ENCODE data around the gene CRB2.
A peak's percentile ranks its signal among the peaks of the same experiment; 100 is the strongest.

Gene CRB2

GRCh38 chr9:123348317-123348992, 7.5 kb upstream of the CRB2 start:
- no peak for DNase-seq

GRCh38 chr9:123349033-123349432, 7.0 kb upstream of the CRB2 start:
- no peak for DNase-seq

DNA sequence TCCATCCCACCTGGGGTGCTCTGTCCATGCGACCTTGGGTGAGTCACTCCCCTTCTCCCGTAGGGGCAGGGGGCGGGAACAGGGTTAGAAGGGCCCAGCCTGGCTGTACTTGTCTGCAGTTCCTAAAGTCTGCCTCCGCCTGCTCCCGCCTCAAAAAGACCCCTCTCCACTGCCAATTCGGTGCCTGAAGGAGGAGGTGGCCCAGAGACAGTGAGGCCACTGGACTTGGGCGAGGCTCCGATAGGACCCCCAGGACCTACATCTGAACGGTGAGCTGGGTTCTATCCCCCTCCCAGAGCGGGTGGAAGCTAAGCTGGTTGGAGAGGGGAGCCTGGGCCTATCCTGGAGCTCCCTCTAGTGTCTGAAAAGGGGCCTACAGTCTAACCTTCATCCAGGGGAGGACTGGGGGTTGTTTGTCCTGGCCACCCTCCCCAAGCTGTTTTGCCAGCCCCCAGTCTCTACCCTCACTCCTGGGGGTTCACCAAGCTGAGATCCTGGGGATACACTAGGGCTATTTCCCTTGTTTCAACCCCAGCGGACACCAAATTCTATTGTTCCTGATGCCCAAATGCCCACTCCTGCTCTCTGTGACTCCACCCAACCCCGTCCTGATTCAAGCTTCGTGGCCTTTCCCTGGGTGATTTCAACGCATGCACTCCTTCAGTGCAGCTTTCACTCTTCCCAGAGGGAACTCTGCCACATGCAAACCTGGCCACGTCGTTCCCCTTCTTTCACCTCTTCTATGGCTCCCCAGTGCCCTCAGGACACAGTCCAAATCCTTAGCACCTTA, 6.1 kb upstream of the CRB2 start:
- DNase-seq, result peak in 4 of 5 experiments; percentile 24 to 59 (median 41)

DNA sequence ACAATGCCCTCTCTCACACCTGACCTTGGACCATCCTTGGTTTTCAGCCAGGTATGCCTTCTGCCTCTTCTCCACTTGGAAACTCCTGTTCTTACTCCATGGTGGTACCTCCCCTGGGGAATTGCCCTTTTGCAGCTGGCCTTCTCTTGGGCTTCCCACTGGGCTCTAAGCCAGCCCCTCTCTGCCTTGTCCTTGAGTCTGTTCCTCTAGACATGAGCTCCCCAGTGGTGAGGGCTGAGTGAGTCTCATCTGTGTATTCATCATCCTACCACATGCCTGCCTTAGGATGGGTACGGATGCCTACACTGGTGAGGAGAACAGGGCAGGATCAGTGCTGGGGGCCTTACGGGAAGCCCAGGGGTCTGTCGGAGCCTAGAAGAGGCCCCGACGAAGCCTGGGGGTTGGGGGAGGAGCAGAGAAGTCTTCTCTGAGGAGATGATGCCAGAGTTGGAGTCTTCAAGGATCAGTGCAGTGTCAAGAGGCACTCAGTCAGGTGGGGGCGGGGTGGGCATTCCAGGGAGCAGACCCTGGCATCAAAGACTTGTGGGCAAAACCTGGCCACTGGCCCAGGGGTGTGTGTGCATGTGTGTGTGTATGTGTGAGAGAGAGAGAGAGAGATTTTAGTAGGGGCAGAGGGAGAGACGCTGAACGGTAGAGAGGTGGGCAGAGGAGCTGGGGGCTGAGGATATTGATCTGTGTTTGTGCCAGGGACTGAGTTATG, 5.2 kb upstream of the CRB2 start:
- no peak for DNase-seq

- no peak for DNase-seq
Measured at GRCh38 chr9:123353041-123353440, 3.0 kb upstream of the CRB2 start.

GRCh38 chr9:123353984-123354591, 1.9 kb upstream of the CRB2 start:
- DNase-seq, result peak in 3 of 5 experiments; percentile 33 to 39 (median 35)

DNA sequence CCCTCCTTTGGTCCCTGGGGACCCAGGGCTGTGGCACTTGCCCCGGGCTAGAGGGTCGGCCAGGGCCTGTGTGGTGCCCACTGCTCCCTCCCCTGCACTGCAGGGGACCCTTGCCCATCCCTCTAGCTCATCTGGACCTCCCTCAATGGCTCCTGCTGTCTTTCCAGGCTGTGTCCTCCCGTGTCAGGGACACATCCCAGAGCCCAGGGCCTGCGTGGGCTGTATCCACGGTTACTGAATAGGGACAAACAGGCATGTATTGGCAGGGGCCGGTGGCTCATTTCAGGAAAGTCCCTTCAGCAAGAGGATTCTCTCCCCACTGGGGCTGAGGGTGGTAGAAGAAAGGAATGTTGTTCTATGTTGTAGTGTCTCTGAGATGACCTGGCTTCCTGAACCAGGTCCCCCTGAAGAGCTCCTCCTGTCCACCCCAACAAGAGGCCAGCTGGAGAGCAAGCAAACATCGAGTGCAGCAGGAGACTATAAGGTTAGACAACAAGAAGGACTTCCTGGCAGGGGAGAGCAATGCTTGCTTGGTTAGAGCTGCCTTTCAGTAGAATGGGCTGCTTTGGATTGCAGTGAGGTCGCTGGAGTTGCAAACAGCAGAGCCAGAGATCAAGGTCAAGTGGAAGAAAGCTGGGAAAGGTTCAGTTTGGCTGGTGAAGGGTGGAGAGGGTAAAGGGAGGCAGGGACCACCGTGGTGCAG, 1.0 kb upstream of the CRB2 start:
- no peak for DNase-seq

DNA sequence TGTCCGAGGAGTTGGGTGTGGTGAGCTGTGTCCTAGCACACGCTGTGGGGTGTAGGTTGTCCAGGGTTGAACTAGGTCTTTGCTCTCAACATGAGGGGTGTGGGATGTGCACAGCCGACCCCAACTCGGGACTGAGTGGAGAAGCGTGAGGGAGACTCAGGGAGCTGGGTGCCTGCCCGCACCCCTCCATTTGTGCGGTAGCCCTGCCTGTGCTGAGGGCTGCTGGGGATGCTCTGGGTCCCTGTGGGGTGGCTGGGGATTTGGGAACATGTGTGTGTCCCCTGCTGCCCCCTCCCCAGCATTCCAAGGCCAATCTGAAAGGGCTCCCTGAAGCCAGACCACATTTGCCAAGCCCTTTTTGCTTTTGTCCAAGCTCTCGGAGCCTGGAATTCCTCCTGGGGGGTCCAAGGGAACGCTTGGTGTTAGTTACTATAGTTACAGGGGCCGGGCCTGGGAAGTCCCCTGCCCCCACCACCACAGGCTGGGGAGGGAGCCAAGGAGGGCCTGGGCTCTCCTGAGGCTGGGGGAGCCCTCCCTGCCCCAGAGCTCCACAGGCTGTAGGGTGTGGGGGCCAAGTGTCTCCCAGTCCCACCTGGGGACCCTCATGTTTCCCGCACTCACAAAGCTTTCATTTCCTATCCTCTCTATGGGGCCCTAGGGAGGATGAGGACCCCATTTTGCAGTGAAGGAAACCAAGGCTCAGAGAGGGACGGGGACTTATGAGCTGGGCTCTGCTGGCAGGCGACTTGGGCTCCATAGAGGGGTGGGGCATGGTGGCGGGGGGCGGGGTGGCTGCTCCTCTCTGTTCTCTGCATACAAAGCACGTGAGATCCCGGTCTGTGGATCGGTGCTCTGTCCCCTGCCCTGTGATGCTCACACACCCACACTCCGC, 1.1 kb downstream of the CRB2 start:
- DNase-seq, result no peak

GRCh38 chr9:123357743-123358059, 1.7 kb downstream of the CRB2 start:
- no peak for DNase-seq

DNA sequence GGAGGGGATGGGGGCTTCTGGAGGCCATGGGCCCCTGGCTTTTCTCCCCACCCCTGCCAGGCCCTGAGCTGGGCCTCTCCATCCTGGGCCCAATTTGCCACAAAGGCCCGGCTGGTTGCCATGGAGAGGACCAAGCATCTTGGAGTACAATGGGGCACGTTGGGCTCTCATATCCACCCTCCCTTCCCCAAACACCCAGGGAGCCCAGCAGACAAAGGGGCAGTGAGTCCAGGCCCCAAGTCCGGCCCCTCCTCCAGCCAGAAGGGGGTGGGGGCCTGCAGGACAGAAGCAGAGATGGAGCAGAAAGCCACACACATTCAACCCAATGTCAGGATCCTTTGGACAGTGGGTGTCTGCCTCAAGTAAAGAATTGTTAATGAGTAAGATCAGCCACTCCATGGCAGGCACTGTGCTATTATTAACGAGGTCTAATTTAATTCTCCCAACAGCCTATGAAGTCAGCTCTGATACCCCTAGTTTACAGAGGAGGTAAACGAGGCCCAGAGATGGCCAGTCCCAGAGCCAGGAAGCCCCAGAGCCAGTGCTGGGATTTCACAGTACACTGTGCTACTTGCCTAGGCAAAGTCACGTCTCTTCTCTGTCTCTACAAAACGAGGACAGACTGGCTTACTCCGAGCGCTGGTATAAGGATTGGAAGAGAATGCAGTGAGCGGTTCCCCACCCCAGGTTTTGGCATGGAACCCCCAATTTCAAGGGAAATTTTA, 2.3 kb downstream of the CRB2 start:
- DNase-seq, result no peak

- no peak for DNase-seq
Measured at GRCh38 chr9:123359106-123359505, 3.1 kb downstream of the CRB2 start.

DNA sequence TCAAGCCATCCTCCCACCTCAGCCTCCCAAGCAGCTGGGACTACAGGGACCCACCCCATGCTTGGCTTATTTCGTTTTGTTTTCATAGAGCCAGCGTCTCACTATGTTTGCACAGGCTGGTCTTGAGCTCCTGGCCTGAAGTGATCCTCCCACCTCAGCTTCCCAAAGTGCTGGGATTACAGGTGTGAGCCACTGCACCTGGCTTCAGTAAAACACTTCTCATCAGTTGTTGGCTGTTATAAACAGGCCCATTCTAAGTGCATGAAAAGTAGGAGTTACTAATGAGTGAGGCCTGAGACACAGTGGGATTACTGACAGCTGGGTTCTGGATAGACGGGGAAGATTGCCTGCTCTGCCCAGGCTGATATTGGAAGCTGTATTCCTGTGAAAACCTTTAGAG, 3.5 kb downstream of the CRB2 start:
- no peak for DNase-seq

- DNase-seq, result no peak
Measured at GRCh38 chr9:123360161-123361085, 4.4 kb downstream of the CRB2 start.

GRCh38 chr9:123361086-123361730, 5.2 kb downstream of the CRB2 start:
- DNase-seq, result no peak

DNA sequence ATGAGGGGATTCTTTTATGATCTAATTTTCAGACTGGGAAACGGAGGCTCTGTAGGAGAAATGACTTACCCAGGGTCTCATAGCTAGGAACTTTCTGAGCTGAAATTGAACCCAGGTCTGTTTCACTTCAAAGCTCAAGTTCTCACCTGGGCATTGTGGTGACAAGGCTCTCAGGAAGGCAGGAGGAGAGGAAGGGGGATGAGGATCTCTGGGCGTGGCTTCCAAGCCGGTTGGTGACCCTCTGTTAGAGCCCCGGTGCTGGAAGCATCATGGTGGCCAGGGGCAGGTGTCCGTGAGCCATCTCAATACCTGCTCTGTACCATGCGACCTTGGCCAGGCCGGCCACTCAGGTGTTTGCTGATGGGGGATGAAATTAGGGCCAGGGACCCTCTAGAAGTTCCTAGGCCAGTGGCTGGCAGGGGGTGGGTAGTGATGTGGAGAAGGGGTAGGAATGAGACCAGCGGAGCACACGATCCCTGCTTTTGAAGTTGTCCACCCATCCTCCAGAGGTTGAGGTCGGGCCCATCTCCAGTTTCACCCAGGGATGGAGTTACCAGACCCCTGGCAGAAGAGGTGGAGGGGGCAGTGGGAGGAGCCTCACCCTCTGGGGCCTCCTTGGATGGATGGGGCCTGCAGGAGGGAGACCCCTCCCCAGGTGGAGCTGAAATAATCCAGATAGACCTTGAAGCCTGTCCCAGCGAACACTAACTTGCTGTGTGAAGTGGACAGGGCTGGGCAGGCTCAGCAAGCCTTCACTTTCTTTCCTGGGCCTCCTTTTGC, 5.9 kb downstream of the CRB2 start:
- no peak for DNase-seq

- no peak for DNase-seq
Measured at GRCh38 chr9:123362856-123363255, 6.9 kb downstream of the CRB2 start.

DNA sequence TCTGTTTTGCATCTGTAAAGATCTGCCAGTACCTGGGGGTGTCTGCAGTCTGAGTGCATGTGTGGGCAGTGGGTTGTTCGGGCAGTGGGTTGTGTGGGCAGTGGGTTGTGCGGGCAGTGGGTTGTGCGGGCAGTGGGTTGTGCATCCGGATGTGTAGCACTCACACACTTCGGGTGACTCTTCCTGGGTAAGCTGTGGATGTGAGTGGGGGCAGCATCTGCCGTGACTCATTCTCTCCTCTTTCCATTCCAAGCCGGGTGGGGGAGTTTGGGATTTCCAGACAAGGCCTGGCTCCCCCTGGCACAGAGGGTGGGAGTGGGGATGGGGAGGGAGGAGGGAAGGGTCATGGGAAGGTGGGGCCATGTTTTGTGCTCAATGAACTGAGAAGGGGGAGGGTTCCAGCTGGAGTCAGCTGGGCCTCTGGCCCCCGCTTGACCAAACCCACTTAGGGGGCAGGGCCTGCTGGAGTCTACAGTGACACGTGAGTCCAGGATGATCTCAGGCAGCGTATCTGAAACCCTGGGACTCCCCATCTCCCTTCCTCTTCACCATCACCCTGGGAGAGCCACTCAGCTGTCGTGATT, 8.3 kb downstream of the CRB2 start:
- DNase-seq, result no peak

- no peak for DNase-seq
Measured at GRCh38 chr9:123365287-123365880, 9.4 kb downstream of the CRB2 start.

Measured in T-helper 2 cell (primary cell).